ENCODE results near the gene QSOX1. TPM values are rescaled to one million over a fixed set of nuclear protein-coding genes. Genes with fewer than 3 reads are reported as not detected.
A peak's percentile ranks its signal among the peaks of the same experiment; 100 is the strongest.

Gene QSOX1
- total RNA-seq, 4 donors from 2014 or later = 65.9 to 124 (median 93.7) TPM

GRCh38 chr1:180165509-180166435 lies 11.1 kb downstream of the QSOX1 start:
- ATAC-seq (peak; percentile 45 to 47), DNase-seq (peak; percentile 81 to 95)
- Histone ChIP-seq H3K27me3 (no peaks in the 10 kb centered on the region), H3K4me1 (peaks cover 48 to 51% of the 10 kb centered on the region in 2 donors), H3K9me3 (no peaks in the 10 kb centered on the region), H3K36me3 (no peaks in the 10 kb centered on the region), H3K4me3 (no peak overlapping the region), H3K27ac (peak overlapping the region; percentile 89 to 97 (median 96))
- intact Hi-C loops (cut with DNase I; ENCODE audit: low total_unique reads) (loop anchor here (5.0 kb wide), 2 partner anchors 208 to 1628 kb away; no protein-coding TSS in a partner anchor), in situ Hi-C loops (cut with MboI; ENCODE audit: low sequenced_read_pairs in 4 of 4) (loop anchor here in 2 of 4 donors (10.0 to 25.0 kb wide), 2 partner anchors 278 to 291 kb away; partner anchors contain the start of genes TOR1AIP2 (in 2 of the 2) and TOR1AIP1 (in 1 of the 2))
- no peak for TF ChIP-seq CTCF (IDR thresholded peaks at IDR 0.05 in 4 of 5, conservative IDR thresholded peaks at IDR 0.05 in 1 of 5)
- TF ChIP-seq POLR2A (IDR thresholded peaks at IDR 0.05) = no peak

- TF ChIP-seq CTCF (IDR thresholded peaks at IDR 0.05 in 4 of 5, conservative IDR thresholded peaks at IDR 0.05 in 1 of 5) (no peak), POLR2A (IDR thresholded peaks at IDR 0.05) (no peak)
- intact Hi-C loops (cut with DNase I; ENCODE audit: low total_unique reads) = loop anchor here (5.0 kb wide), 2 partner anchors 209 to 1629 kb away; no protein-coding TSS in a partner anchor
- no peak overlapping the region for H3K4me3 ChIP-seq
- H3K4me1 ChIP-seq = peaks cover 48 to 51% of the 10 kb centered on the region in 2 donors
- peak overlapping the region; percentile 89 to 97 (median 96) for H3K27ac ChIP-seq
- DNase-seq (peak in 1 of 2 donors; percentile 39), ATAC-seq (no peak)
- H3K36me3 ChIP-seq = no peaks in the 10 kb centered on the region
- in situ Hi-C loops (cut with MboI; ENCODE audit: low sequenced_read_pairs in 4 of 4) = loop anchor here in 2 of 4 donors (10.0 to 25.0 kb wide), 2 partner anchors 279 to 292 kb away; partner anchors contain the start of genes TOR1AIP2 (in 2 of the 2) and TOR1AIP1 (in 1 of the 2)
- no peaks in the 10 kb centered on the region for H3K9me3 ChIP-seq
- no peaks in the 10 kb centered on the region for H3K27me3 ChIP-seq
Measured at GRCh38 chr1:180166436-180166800, 11.7 kb downstream of the QSOX1 start.

GRCh38 chr1:180167021-180167701 lies 12.5 kb downstream of the QSOX1 start:
- DNase-seq (peak; percentile 48 to 79), ATAC-seq (peak; percentile 53 to 55)
- Histone ChIP-seq H3K27me3 (no peaks in the 10 kb centered on the region), H3K4me1 (peaks cover 48 to 51% of the 10 kb centered on the region in 2 donors), H3K27ac (peak overlapping the region; percentile 89 to 97 (median 96)), H3K9me3 (no peaks in the 10 kb centered on the region), H3K4me3 (peak overlapping the region in 1 of 4 donors; percentile 12), H3K36me3 (no peaks in the 10 kb centered on the region)
- no peak for TF ChIP-seq CTCF (IDR thresholded peaks at IDR 0.05 in 4 of 5, conservative IDR thresholded peaks at IDR 0.05 in 1 of 5)
- no peak for TF ChIP-seq POLR2A (IDR thresholded peaks at IDR 0.05)
- in situ Hi-C loops (cut with MboI; ENCODE audit: low sequenced_read_pairs in 4 of 4) (loop anchor here in 2 of 4 donors (10.0 to 25.0 kb wide), 2 partner anchors 280 to 292 kb away; partner anchors contain the start of genes TOR1AIP2 (in 2 of the 2) and TOR1AIP1 (in 1 of the 2)), intact Hi-C loops (cut with DNase I; ENCODE audit: low total_unique reads) (loop anchor here (5.0 kb wide), 2 partner anchors 210 to 1630 kb away; no protein-coding TSS in a partner anchor)

GRCh38 chr1:180167721-180168467 lies 13.2 kb downstream of the QSOX1 start:
- H3K27ac ChIP-seq = peak overlapping the region; percentile 89 to 97 (median 96)
- peak; percentile 69 to 73 for ATAC-seq
- intact Hi-C loops (cut with DNase I; ENCODE audit: low total_unique reads) = loop anchor here (1.0 to 5.0 kb wide), 4 partner anchors 13 to 1631 kb away; partner anchors contain the start of genes QSOX1 and TOR1AIP1

More at GRCh38 chr1:180167721-180168467, 13.2 kb downstream of the QSOX1 start:
- in situ Hi-C loops (cut with MboI; ENCODE audit: low sequenced_read_pairs in 4 of 4) = loop anchor here in 2 of 4 donors (10.0 to 25.0 kb wide), 2 partner anchors 281 to 293 kb away; partner anchors contain the start of genes TOR1AIP2 (in 2 of the 2) and TOR1AIP1 (in 1 of the 2)
- H3K4me1 ChIP-seq = peaks cover 48 to 51% of the 10 kb centered on the region in 2 donors
- no peaks in the 10 kb centered on the region for H3K9me3 ChIP-seq
- no peaks in the 10 kb centered on the region for H3K36me3 ChIP-seq
- DNase-seq = peak; percentile 89 to 96
- H3K27me3 ChIP-seq = no peaks in the 10 kb centered on the region
- TF ChIP-seq CTCF (IDR thresholded peaks at IDR 0.05 in 4 of 5, conservative IDR thresholded peaks at IDR 0.05 in 1 of 5) = no peak
- TF ChIP-seq POLR2A (IDR thresholded peaks at IDR 0.05) = peak; percentile 57 to 59
- peak overlapping the region in 2 of 4 donors; percentile 24 to 28 for H3K4me3 ChIP-seq
